Heart right ventricle (tissue), 16 donors: ENCODE results near the gene MDM1. TPM values are rescaled to one million over a fixed set of nuclear protein-coding genes. Genes with fewer than 3 reads are reported as not detected.

Experiments used
- ATAC-seq, 8 donors: fragments of 200-7000 bp; cut with Tn5 transposase; one replicate each; pipeline ENCODE4 v1.9.1; 2020; ENCODE audit warnings: mild to moderate bottlenecking in 8 of 8, moderate library complexity in 8 of 8, moderate number of reproducible peaks in 1 of 8
- DNase-seq, 2 donors: peaks; one replicate each; pipeline ENCODE4 v3.0.0-alpha.2; 2020
- H3K27ac ChIP-seq, 10 donors: fragments of 200-600 bp; sonication (generic) in 2 of 10; one replicate each; pipeline versions ENCODE4 v1.5.0 to v1.8.0; 2020 to 2022; ENCODE audit warnings: mild to moderate bottlenecking in 3 of 10
- H3K27me3 ChIP-seq, 7 donors: fragments of 200-600 bp; one replicate each; pipeline ENCODE4 v1.8.0; 2021 to 2022; ENCODE audit warnings: mild to moderate bottlenecking in 2 of 7
- H3K36me3 ChIP-seq, 9 donors: fragments of 200-600 bp; sonication (generic) in 1 of 9; one replicate each; pipeline versions ENCODE4 v1.5.0 to v1.8.0; 2020 to 2022; ENCODE audit warnings: mild to moderate bottlenecking in 2 of 9
- H3K4me1 ChIP-seq, 9 donors: fragments of 200-600 bp; sonication (generic) in 1 of 9; one replicate each; pipeline versions ENCODE4 v1.5.0 to v1.8.0; 2020 to 2022; ENCODE audit warnings: mild to moderate bottlenecking in 4 of 9
- H3K4me3 ChIP-seq, 10 donors: fragments of 200-600 bp; sonication (generic) in 2 of 10; one replicate each; pipeline versions ENCODE4 v1.5.0 to v1.8.0; 2020 to 2022; ENCODE audit warnings: mild to moderate bottlenecking in 7 of 10, moderate library complexity in 2 of 10
- H3K9me3 ChIP-seq, 11 donors: fragments of 200-600 bp in 10 of 11; sonication (generic) in 2 of 11; one replicate each; pipeline versions ENCODE4 v1.5.0 to v1.8.0; 2013 to 2022; ENCODE audit warnings: mild to moderate bottlenecking in 2 of 11, control low read depth in 1 of 11, moderate library complexity in 1 of 11
- WGBS, 2 donors: extraction: QIAGEN DNeasy Blood & Tissue Kit; methylation state at CpG; one replicate each; pipeline ENCODE4 v1.1.7; 2013; ENCODE audit warnings: inconsistent platforms in 1 of 2; 5-methylcytosine and 5-hydroxymethylcytosine counted together
- intact Hi-C, 10 donors: fragments of 100-400 bp; cut with DNase I; formaldehyde crosslinking; loops; one replicate each; pipeline versions ENCODE4 v1.11.1 to v1.14.2; 2022
- polyA plus RNA-seq, 2 donors: library from polyadenylated mRNA; stranded (reverse); fragments of 200-250 nt; gene quantifications; one replicate each; pipeline ENCODE4 v1.2.3, GENCODE V29; 2013
- total RNA-seq, 10 donors: library from RNA; stranded (reverse); fragmentation: NEBNext Ultra II Directional in 3 of 10; extraction: Animal tissue kit (Norgen Biotek cat#: 25700) in 3 of 10; gene quantifications; one replicate each; pipeline versions ENCODE4 v1.2.1 to v1.2.4, GENCODE V29; 2021 to 2023
- TF ChIP-seq, protein P1 (sequence below), 9 donors: fragments of 200-600 bp; sonication (generic) in 2 of 9; IDR thresholded peaks; one replicate each; pipeline versions ENCODE4 v1.5.0 to v1.8.0; 2021 to 2022; ENCODE audit warnings: antibody characterized with exemption in 9 of 9, mild to moderate bottlenecking in 5 of 9, moderate library complexity in 1 of 9
- donor health status: Arrhythmogenic right ventricular cardiomyopathy.
- donor health status: ischemic (EF 13 %, LVEDD 7.1; RV severe dilation, severe dysfunction).
- donor health status: healthy with polysubstance abuse.
- donor health status: DM: no; HTN: yes; CAD: no.
- donor health status: DM: no; HTN: no; CAD: no.
- donor health status: ischemic (EF 25% LVEDD 6.9; RV normal size, moderate dysfunction).
- donor health status: ischemic (EF 25% LVEDD 5.7; RV mildly dilated, moderate dysfunction).
- donor health status: healthy.
- donor health status: DM: yes; HTN: yes; CAD: no.
- donor health status: Ischemic cardiomyopathy.
- donor health status: ischemic (EF 35%, LVEDD 5.7; RV mildly dilated, moderate dysfunction).
- donor health status: nonischemic (EF 11% LVEDD 7.7; RV severe dilation, severe dysfunction).
- donor health status: DM: yes; HTN: yes; CAD: no.
- donor health status: PGD.
- donor health status: ischemic (EF 29% LVEDD 5.4; RV normal size, mild dysfunction).
- donor health status: nonischemic (EF 23%, LVEDD 6.1; RV moderate dilation, normal function).

Gene MDM1
- total and polyA plus RNA-seq, 12 donors = 3.3 to 11.8 (median 6.2) TPM

DNA sequence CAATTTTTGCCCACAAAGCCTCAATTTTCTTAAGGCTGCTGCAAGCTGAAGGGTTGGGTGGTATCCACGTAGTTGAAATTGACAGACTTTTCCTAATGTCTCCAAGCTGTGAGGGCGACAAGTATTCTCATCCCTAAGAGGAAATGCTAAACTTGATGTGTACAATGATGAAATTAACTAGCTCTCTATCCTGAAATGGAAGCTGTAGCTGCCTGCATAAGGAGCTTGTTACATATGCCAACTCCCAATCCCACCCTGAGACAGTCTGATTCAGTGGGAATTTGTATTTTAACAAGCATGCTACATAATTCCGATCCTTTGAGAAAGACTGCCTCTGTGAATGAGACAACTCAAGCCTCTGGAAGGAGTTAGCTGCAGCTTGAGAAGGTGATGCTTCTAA, 45.7 kb upstream of the MDM1 start:
- Histone ChIP-seq H3K9me3 (no peaks in the 10 kb centered on the region), H3K4me1 (peaks cover 0 to 60% (median 16%) of the 10 kb centered on the region in 9 donors), H3K36me3 (no peaks in the 10 kb centered on the region), H3K27ac (peak overlapping the region in 1 of 10 donors; percentile 24), H3K4me3 (no peak overlapping the region), H3K27me3 (no peaks in the 10 kb centered on the region)
- TF ChIP-seq, protein P1, sequence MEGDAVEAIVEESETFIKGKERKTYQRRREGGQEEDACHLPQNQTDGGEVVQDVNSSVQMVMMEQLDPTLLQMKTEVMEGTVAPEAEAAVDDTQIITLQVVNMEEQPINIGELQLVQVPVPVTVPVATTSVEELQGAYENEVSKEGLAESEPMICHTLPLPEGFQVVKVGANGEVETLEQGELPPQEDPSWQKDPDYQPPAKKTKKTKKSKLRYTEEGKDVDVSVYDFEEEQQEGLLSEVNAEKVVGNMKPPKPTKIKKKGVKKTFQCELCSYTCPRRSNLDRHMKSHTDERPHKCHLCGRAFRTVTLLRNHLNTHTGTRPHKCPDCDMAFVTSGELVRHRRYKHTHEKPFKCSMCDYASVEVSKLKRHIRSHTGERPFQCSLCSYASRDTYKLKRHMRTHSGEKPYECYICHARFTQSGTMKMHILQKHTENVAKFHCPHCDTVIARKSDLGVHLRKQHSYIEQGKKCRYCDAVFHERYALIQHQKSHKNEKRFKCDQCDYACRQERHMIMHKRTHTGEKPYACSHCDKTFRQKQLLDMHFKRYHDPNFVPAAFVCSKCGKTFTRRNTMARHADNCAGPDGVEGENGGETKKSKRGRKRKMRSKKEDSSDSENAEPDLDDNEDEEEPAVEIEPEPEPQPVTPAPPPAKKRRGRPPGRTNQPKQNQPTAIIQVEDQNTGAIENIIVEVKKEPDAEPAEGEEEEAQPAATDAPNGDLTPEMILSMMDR (IDR thresholded peaks at IDR 0.05) = no peak
- WGBS, 2 donors = 78 to 92% methylated on average over 3 of the region's 3 CpGs
- ATAC-seq = no peak
- intact Hi-C loops = no loop called here
- no peak for DNase-seq

DNA sequence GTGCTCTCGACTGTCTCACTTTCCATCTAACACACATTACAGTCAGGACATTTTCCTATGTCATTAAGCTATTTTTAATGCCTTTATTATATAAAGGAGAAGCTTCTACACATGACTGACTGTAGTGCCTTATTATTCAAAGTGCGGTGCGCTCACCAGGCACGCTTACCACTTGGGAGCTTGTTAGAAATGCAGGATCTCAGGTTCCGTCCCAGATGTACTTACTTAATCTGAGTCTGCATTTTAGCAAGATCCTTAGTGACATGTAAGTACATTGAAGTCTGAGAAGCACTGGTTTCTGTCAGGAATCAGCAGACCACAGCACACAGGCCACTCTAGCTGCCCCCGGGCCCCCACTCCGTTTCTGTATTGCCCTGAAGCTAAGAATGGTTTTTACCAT, 44.7 kb upstream of the MDM1 start:
- H3K27me3 ChIP-seq = no peaks in the 10 kb centered on the region
- H3K27ac ChIP-seq = no peak overlapping the region
- TF ChIP-seq, protein P1 (IDR thresholded peaks at IDR 0.05) = no peak
- peaks cover 0 to 63% (median 16%) of the 10 kb centered on the region in 9 donors for H3K4me1 ChIP-seq
- 87 to 93% methylated on average over 7 of the region's 7 CpGs for WGBS, 2 donors
- intact Hi-C loops = no loop called here
- H3K4me3 ChIP-seq = no peak overlapping the region
- no peaks in the 10 kb centered on the region for H3K36me3 ChIP-seq
- no peak for DNase-seq
- ATAC-seq = no peak
- H3K9me3 ChIP-seq = no peaks in the 10 kb centered on the region

GRCh38 chr12:68375756-68376695, 43.9 kb upstream of the MDM1 start:
- no peak overlapping the region for H3K27ac ChIP-seq
- H3K9me3 ChIP-seq = no peaks in the 10 kb centered on the region
- TF ChIP-seq, protein P1 (IDR thresholded peaks at IDR 0.05) = no peak
- peaks cover 0 to 54% (median 16%) of the 10 kb centered on the region in 9 donors for H3K4me1 ChIP-seq
- intact Hi-C loops = no loop called here
- no peak for DNase-seq
- H3K4me3 ChIP-seq = no peak overlapping the region
- ATAC-seq = no peak
- no peaks in the 10 kb centered on the region for H3K36me3 ChIP-seq
- WGBS, 2 donors = 81 to 82% methylated on average over 4 of the region's 4 CpGs
- H3K27me3 ChIP-seq = no peaks in the 10 kb centered on the region

DNA sequence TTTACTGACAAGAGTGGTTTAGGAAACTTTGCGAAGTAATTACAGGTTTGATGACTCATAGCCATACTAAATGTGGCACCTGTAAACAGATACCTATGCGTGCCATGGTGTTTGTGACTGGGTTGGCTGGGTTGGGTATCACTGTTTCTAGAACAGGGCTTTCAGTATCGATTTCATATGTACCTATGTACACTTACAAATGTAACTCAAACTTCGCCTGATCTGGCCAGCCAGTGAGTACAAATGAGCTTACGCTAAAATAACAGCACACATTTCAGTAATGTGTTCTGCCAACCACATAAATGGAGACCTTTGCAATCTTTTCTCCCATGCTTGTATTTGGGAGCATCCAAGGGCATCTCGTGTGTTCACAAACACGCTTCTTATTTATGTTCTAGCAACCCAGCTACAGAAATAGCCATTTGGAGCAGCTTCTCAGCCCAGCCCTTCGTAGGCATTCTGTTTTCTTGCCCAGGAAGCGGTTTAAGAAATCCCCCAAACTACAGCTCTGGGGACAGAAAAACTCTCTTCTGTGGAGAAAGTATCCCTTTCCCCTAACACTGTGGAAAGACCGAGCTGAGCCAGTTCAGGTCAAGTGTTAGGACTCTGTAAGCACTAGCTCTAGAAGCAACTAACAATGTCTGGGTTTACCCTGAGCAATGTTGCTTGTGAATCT, 42.3 kb upstream of the MDM1 start:
- ATAC-seq (no peak), DNase-seq (no peak)
- H3K36me3 ChIP-seq = no peaks in the 10 kb centered on the region
- TF ChIP-seq, protein P1 (IDR thresholded peaks at IDR 0.05) = no peak
- peaks cover 0 to 51% (median 14%) of the 10 kb centered on the region in 9 donors for H3K4me1 ChIP-seq
- H3K4me3 ChIP-seq = no peak overlapping the region
- no peaks in the 10 kb centered on the region for H3K9me3 ChIP-seq
- 92 to 93% methylated on average over 10 of the region's 10 CpGs for WGBS, 2 donors
- intact Hi-C loops = no loop called here
- H3K27me3 ChIP-seq = no peaks in the 10 kb centered on the region
- peak overlapping the region in 1 of 10 donors; percentile 18 for H3K27ac ChIP-seq
